Measurements from ENCODE around the gene CLEC16A.

- TF ChIP-seq CTCF (IDR thresholded peaks at IDR 0.05; ENCODE audit: low read depth, low read length, poor library complexity, severe bottlenecking) = no peak
- no peak for TF ChIP-seq EZH2phosphoT487 (IDR thresholded peaks at IDR 0.05; ENCODE audit: borderline replicate concordance, low read length)
These were observed 47.6 kb upstream of the CLEC16A start for GRCh38 chr16:10896723-10897122.
